Measurements from ENCODE around the gene IFT88.

The IFT88 gene

GRCh38 chr13:20721058-20721453 is 154.1 kb downstream of the IFT88 start:
- H3K27me3 ChIP-seq (ENCODE audit: control insufficient read depth in 1 of 2, insufficient read depth in 2 of 2, low read length in 2 of 2): peaks cover 0 to 30% of the 10 kb centered on the region in 2 donors
- H3K4me3 ChIP-seq (ENCODE audit: low read depth in 1 of 2, low read length in 2 of 2): peak overlapping the region in 1 of 2 donors; percentile 36
- no peak overlapping the region for H3K27ac ChIP-seq (ENCODE audit: low read depth, low read length)
- no peaks in the 10 kb centered on the region for H3K9me3 ChIP-seq (ENCODE audit: low read length)
- no peak overlapping the region for H3K9ac ChIP-seq (ENCODE audit: low read length)
- peaks cover 5% of the 10 kb centered on the region for H3K4me1 ChIP-seq (ENCODE audit: insufficient read depth, low read length)
- no peaks in the 10 kb centered on the region for H3K36me3 ChIP-seq (ENCODE audit: insufficient read depth, low read length)

GRCh38 chr13:20721454-20722357 is 154.7 kb downstream of the IFT88 start:
- peak overlapping the region; percentile 36 to 38 for H3K4me3 ChIP-seq (ENCODE audit: low read depth in 1 of 2, low read length in 2 of 2)
- no peak overlapping the region for H3K27ac ChIP-seq (ENCODE audit: low read depth, low read length)
- no peaks in the 10 kb centered on the region for H3K36me3 ChIP-seq (ENCODE audit: insufficient read depth, low read length)
- H3K9ac ChIP-seq (ENCODE audit: low read length): no peak overlapping the region
- H3K9me3 ChIP-seq (ENCODE audit: low read length): no peaks in the 10 kb centered on the region
- H3K27me3 ChIP-seq (ENCODE audit: control insufficient read depth in 1 of 2, insufficient read depth in 2 of 2, low read length in 2 of 2): peaks cover 0 to 30% of the 10 kb centered on the region in 2 donors
- H3K4me1 ChIP-seq (ENCODE audit: insufficient read depth, low read length): peaks cover 5% of the 10 kb centered on the region

GRCh38 chr13:20727856-20728255 is 160.9 kb downstream of the IFT88 start:
- H3K36me3 ChIP-seq (ENCODE audit: insufficient read depth, low read length): no peaks in the 10 kb centered on the region
- no peaks in the 10 kb centered on the region for H3K4me1 ChIP-seq (ENCODE audit: insufficient read depth, low read length)
- H3K27ac ChIP-seq (ENCODE audit: low read depth, low read length): no peak overlapping the region
- no peaks in the 10 kb centered on the region for H3K27me3 ChIP-seq (ENCODE audit: control insufficient read depth in 1 of 2, insufficient read depth in 2 of 2, low read length in 2 of 2)
- no peak overlapping the region for H3K9ac ChIP-seq (ENCODE audit: low read length)
- H3K4me3 ChIP-seq (ENCODE audit: low read depth in 1 of 2, low read length in 2 of 2): no peak overlapping the region
- no peaks in the 10 kb centered on the region for H3K9me3 ChIP-seq (ENCODE audit: low read length)

GRCh38 chr13:20728579-20729311 is 161.8 kb downstream of the IFT88 start:
- Histone ChIP-seq H3K9me3 (ENCODE audit: low read length) (no peaks in the 10 kb centered on the region), H3K36me3 (ENCODE audit: insufficient read depth, low read length) (no peaks in the 10 kb centered on the region), H3K4me1 (ENCODE audit: insufficient read depth, low read length) (no peaks in the 10 kb centered on the region), H3K4me3 (ENCODE audit: low read depth in 1 of 2, low read length in 2 of 2) (no peak overlapping the region), H3K27ac (ENCODE audit: low read depth, low read length) (no peak overlapping the region), H3K27me3 (ENCODE audit: control insufficient read depth in 1 of 2, insufficient read depth in 2 of 2, low read length in 2 of 2) (no peaks in the 10 kb centered on the region), H3K9ac (ENCODE audit: low read length) (no peak overlapping the region)

GRCh38 chr13:20729633-20730585 is 163.0 kb downstream of the IFT88 start:
- Histone ChIP-seq H3K9me3 (ENCODE audit: low read length) (no peaks in the 10 kb centered on the region), H3K4me3 (ENCODE audit: low read depth in 1 of 2, low read length in 2 of 2) (no peak overlapping the region), H3K36me3 (ENCODE audit: insufficient read depth, low read length) (no peaks in the 10 kb centered on the region), H3K27me3 (ENCODE audit: control insufficient read depth in 1 of 2, insufficient read depth in 2 of 2, low read length in 2 of 2) (no peaks in the 10 kb centered on the region), H3K9ac (ENCODE audit: low read length) (no peak overlapping the region), H3K27ac (ENCODE audit: low read depth, low read length) (no peak overlapping the region), H3K4me1 (ENCODE audit: insufficient read depth, low read length) (no peaks in the 10 kb centered on the region)

- H3K4me3 ChIP-seq (ENCODE audit: low read depth in 1 of 2, low read length in 2 of 2): no peak overlapping the region
Measured at GRCh38 chr13:20738616-20739015, 171.7 kb downstream of the IFT88 start.

GRCh38 chr13:20740021-20740420 is 173.1 kb downstream of the IFT88 start:
- Histone ChIP-seq H3K36me3 (ENCODE audit: insufficient read depth, low read length) (no peaks in the 10 kb centered on the region), H3K27ac (ENCODE audit: low read depth, low read length) (no peak overlapping the region), H3K9ac (ENCODE audit: low read length) (no peak overlapping the region), H3K27me3 (ENCODE audit: control insufficient read depth in 1 of 2, insufficient read depth in 2 of 2, low read length in 2 of 2) (no peaks in the 10 kb centered on the region), H3K4me3 (ENCODE audit: low read depth in 1 of 2, low read length in 2 of 2) (no peak overlapping the region), H3K4me1 (ENCODE audit: insufficient read depth, low read length) (no peaks in the 10 kb centered on the region), H3K9me3 (ENCODE audit: low read length) (no peaks in the 10 kb centered on the region)

More at GRCh38 chr13:20738616-20739015, 171.7 kb downstream of the IFT88 start:
- Histone ChIP-seq H3K9ac (ENCODE audit: low read length) (no peak overlapping the region), H3K4me1 (ENCODE audit: insufficient read depth, low read length) (no peaks in the 10 kb centered on the region), H3K36me3 (ENCODE audit: insufficient read depth, low read length) (no peaks in the 10 kb centered on the region), H3K27ac (ENCODE audit: low read depth, low read length) (no peak overlapping the region), H3K9me3 (ENCODE audit: low read length) (no peaks in the 10 kb centered on the region), H3K27me3 (ENCODE audit: control insufficient read depth in 1 of 2, insufficient read depth in 2 of 2, low read length in 2 of 2) (no peaks in the 10 kb centered on the region)

Data from muscle layer of colon (tissue), 2 donors.